ENCODE data around the gene SHANK3.

The SHANK3 gene

GRCh38 chr22:50714631-50715179 lies 42.1 kb downstream of the SHANK3 start:
- Mint-ChIP-seq H3K9me3 (no peaks in the 10 kb centered on the region), H3K27ac (no peak overlapping the region), H3K27me3 (ENCODE audit: low read depth, poor library complexity) (peaks cover 41% of the 10 kb centered on the region), H3K36me3 (ENCODE audit: low read depth) (peaks cover 40% of the 10 kb centered on the region), H3K4me3 (no peak overlapping the region), H3K4me1 (peaks cover 17% of the 10 kb centered on the region)
- TF ChIP-seq CTCF (IDR thresholded peaks at IDR 0.05) = no peak
- no peak for DNase-seq

GRCh38 chr22:50715250-50715649 lies 42.6 kb downstream of the SHANK3 start:
- peaks cover 17% of the 10 kb centered on the region for H3K4me1 Mint-ChIP-seq
- TF ChIP-seq CTCF (IDR thresholded peaks at IDR 0.05) = no peak
- no peak overlapping the region for H3K27ac Mint-ChIP-seq
- H3K9me3 Mint-ChIP-seq = no peaks in the 10 kb centered on the region
- H3K4me3 Mint-ChIP-seq = no peak overlapping the region
- no peak for DNase-seq
- H3K27me3 Mint-ChIP-seq (ENCODE audit: low read depth, poor library complexity) = peaks cover 44% of the 10 kb centered on the region
- H3K36me3 Mint-ChIP-seq (ENCODE audit: low read depth) = peaks cover 40% of the 10 kb centered on the region

- H3K9me3 Mint-ChIP-seq = no peaks in the 10 kb centered on the region
- H3K27ac Mint-ChIP-seq = no peak overlapping the region
- peaks cover 36% of the 10 kb centered on the region for H3K36me3 Mint-ChIP-seq (ENCODE audit: low read depth)
- no peak for DNase-seq
- H3K27me3 Mint-ChIP-seq (ENCODE audit: low read depth, poor library complexity) = peaks cover 44% of the 10 kb centered on the region
- H3K4me3 Mint-ChIP-seq = no peak overlapping the region
- TF ChIP-seq CTCF (IDR thresholded peaks at IDR 0.05) = no peak
- peaks cover 13% of the 10 kb centered on the region for H3K4me1 Mint-ChIP-seq
Observed at GRCh38 chr22:50715776-50716175, 43.2 kb downstream of the SHANK3 start.

DNA sequence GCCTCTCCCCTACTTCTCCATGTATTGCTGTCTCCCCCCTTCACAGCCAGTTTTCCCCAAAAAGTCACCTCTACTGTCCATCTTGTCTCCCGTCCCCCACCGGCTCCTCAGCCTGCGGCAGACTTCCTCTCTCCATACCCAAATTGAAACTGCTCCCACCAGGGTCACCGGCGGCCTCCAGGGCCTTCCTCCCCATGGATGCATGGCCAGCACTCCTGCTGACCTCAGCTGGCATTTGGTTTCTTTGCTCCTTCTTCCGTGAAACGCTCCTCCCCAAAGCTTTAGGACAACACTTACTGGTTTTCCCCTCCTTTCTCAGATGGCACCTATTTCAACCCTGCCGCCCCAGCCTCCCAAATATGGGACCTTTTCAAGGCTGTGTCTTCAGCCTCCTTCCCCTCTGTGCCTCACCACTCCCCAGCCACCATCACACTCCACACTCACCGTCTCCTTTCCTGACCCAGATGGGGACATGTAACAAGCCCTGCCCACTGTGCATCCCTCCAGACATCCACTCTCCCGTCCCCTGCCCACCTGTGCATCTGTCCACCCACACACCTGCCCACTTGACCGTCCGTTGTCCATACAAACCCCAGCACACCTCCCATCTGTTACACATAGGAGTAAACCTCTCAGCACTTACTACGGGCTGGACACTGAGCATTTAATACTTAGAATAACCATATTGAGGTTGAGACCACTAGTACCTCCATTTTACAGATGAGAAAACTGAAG lies 43.8 kb downstream of the SHANK3 start:
- no peak overlapping the region for H3K27ac Mint-ChIP-seq
- H3K4me3 Mint-ChIP-seq = no peak overlapping the region
- no peak for DNase-seq
- no peaks in the 10 kb centered on the region for H3K9me3 Mint-ChIP-seq
- peaks cover 10% of the 10 kb centered on the region for H3K4me1 Mint-ChIP-seq
- no peak for TF ChIP-seq CTCF (IDR thresholded peaks at IDR 0.05)
- peaks cover 33% of the 10 kb centered on the region for H3K36me3 Mint-ChIP-seq (ENCODE audit: low read depth)
- peaks cover 47% of the 10 kb centered on the region for H3K27me3 Mint-ChIP-seq (ENCODE audit: low read depth, poor library complexity)

DNA sequence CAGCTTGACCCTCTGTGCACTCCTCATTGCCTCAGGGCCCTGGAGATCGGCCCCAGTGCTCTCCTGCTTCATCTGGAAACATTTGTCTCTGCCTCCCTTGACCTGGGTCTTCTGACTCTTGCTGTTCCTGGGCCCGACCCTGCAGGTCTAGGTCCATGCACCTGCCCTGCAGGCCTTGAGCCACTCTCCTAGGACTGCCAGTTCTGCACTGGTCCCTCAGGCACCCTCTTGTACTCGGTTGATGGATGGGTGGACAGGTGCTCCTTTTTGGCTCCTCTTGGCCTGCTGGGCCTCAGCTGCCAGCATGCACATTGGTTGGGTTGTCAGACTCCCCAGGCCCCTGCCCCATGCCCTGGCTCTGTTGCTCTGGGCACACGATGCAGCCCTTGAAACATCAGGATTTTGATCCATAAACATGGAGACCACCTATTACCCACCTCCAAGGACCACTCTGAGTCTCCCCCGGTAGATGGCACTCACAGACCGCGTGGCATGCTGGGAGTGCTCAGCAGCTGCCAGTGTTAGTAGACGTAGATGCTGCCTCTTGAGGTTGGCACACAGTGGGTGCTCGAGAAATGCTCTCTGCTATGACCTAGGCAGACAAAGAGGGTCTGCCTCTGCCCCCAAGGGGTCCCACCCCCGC lies 45.2 kb downstream of the SHANK3 start:
- DNase-seq = no peak
- peaks cover 14% of the 10 kb centered on the region for H3K4me1 Mint-ChIP-seq
- no peaks in the 10 kb centered on the region for H3K9me3 Mint-ChIP-seq
- no peak overlapping the region for H3K27ac Mint-ChIP-seq
- H3K36me3 Mint-ChIP-seq (ENCODE audit: low read depth) = peaks cover 41% of the 10 kb centered on the region
- H3K4me3 Mint-ChIP-seq = no peak overlapping the region
- no peak for TF ChIP-seq CTCF (IDR thresholded peaks at IDR 0.05)
- peaks cover 54% of the 10 kb centered on the region for H3K27me3 Mint-ChIP-seq (ENCODE audit: low read depth, poor library complexity)

Data from nephron progenitor cell (in vitro differentiated cells).